Left ventricle myocardium inferior (tissue), 1 donor: ENCODE measurements around the gene ARHGDIA. TPM values are rescaled to one million over a fixed set of nuclear protein-coding genes. Genes with fewer than 3 reads are reported as not detected.

Experiments used
- DNase-seq: peaks from one replicate; pipeline ENCODE4 v3.0.0-alpha.2; 2020
- H3K27ac ChIP-seq: fragments of 200-600 bp; replicated peaks from 2 replicates; pipeline ENCODE4 v1.8.0; 2021
- H3K27me3 ChIP-seq: fragments of 200-600 bp; 2 replicates; pipeline ENCODE4 v1.8.0; 2021; ENCODE audit warnings: low read depth
- H3K36me3 ChIP-seq: fragments of 200-600 bp; 2 replicates; pipeline ENCODE4 v1.8.0; 2021
- H3K4me1 ChIP-seq: fragments of 200-600 bp; 2 replicates; pipeline ENCODE4 v1.8.0; 2021
- H3K4me3 ChIP-seq: fragments of 200-600 bp; 2 replicates; pipeline ENCODE4 v1.8.0; 2021; ENCODE audit warnings: mild to moderate bottlenecking, moderate library complexity
- H3K9me3 ChIP-seq: fragments of 200-600 bp; replicated peaks from 2 replicates; pipeline ENCODE4 v1.8.0; 2021
- intact Hi-C: fragments of 100-400 bp; cut with micrococcal nuclease; formaldehyde crosslinking; loops from one replicate; pipeline ENCODE4 v1.11.0; 2022
- total RNA-seq: library from RNA; stranded (reverse); fragmentation: NEBNext Ultra II Directional; extraction: Animal tissue kit (Norgen Biotek cat#: 25700); gene quantifications from one replicate; pipeline ENCODE4 v1.2.1, GENCODE V29; 2021
- TF ChIP-seq, protein P1 (sequence below): fragments of 200-600 bp; IDR thresholded peaks from 2 replicates; pipeline ENCODE4 v1.8.0; 2021; ENCODE audit warnings: antibody characterized with exemption, mild to moderate bottlenecking, borderline replicate concordance
- donor health status: DM: no; HTN: yes; CAD: no; lungs with severe emphysema.

Gene ARHGDIA
- total RNA-seq, 1 donor from 2014 or later: 95.1 TPM

DNA sequence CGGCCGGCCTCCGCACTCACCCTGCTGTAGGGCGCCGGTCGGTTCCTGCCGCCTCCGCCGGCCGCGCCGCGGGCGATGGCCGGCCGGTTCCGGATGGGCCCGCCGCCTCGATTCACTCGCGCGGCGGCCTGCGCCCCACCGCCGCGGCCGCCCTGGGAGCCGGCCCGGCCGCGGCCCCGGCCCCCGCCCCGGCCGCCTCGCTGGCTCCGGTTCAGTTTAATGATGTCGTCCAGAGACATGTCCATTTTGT lies 20.1 kb upstream of the ARHGDIA start:
- no peak for DNase-seq
- TF ChIP-seq, protein P1, sequence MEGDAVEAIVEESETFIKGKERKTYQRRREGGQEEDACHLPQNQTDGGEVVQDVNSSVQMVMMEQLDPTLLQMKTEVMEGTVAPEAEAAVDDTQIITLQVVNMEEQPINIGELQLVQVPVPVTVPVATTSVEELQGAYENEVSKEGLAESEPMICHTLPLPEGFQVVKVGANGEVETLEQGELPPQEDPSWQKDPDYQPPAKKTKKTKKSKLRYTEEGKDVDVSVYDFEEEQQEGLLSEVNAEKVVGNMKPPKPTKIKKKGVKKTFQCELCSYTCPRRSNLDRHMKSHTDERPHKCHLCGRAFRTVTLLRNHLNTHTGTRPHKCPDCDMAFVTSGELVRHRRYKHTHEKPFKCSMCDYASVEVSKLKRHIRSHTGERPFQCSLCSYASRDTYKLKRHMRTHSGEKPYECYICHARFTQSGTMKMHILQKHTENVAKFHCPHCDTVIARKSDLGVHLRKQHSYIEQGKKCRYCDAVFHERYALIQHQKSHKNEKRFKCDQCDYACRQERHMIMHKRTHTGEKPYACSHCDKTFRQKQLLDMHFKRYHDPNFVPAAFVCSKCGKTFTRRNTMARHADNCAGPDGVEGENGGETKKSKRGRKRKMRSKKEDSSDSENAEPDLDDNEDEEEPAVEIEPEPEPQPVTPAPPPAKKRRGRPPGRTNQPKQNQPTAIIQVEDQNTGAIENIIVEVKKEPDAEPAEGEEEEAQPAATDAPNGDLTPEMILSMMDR: no peak
- intact Hi-C loops: no loop called here
- peaks cover 43% of the 10 kb centered on the region for H3K4me1 ChIP-seq
- H3K27me3 ChIP-seq: no peaks in the 10 kb centered on the region
- no peaks in the 10 kb centered on the region for H3K9me3 ChIP-seq
- H3K4me3 ChIP-seq: peak overlapping the region; percentile 94
- peaks cover 66% of the 10 kb centered on the region for H3K36me3 ChIP-seq
- H3K27ac ChIP-seq: peak overlapping the region; percentile 93

DNA sequence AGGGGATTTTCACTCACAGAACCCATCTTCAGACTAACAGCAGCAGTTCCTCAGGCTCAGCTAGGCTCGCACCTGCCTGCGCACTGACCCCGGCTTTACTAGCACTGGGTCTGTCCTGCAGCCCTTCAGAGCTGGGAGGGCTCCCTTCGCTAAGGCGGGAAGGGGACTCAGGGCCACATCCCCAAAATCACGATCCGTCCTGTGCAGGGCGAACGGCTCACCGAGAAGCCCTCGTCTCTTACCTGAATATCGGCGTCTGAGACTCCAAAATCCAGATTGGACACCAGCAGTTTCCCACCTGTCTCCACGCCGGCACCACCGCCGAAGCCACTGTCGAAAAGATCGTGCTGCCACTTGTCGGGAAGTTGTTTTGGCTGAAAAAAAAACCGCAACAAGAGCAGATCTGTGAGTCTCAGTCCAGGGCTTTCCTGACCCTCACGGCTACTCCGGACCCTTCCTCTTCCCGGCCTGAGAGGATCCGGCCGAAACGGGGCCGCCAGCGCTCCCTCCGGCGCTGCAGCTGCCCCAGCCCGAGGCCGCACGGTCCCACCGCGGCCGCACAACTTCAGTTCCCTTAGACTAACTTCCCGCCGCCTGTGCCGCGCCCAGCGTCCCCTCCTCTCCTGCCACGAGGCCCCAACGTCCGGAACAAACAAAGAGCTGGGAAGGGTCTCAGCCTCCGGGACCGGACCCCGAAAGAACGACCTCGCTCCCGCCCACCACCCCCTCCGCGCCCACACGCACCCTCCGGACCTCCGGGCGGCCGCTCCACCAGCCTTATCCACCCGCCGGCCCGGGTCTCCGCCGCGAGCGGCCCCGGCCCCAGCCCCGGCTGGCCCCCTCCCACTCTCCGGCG lies 19.5 kb upstream of the ARHGDIA start:
- TF ChIP-seq, protein P1: no peak
- peak overlapping the region; percentile 93 for H3K27ac ChIP-seq
- intact Hi-C loops: no loop called here
- no peak for DNase-seq
- H3K36me3 ChIP-seq: peaks cover 65% of the 10 kb centered on the region
- no peaks in the 10 kb centered on the region for H3K27me3 ChIP-seq
- H3K9me3 ChIP-seq: no peaks in the 10 kb centered on the region
- peaks cover 49% of the 10 kb centered on the region for H3K4me1 ChIP-seq
- H3K4me3 ChIP-seq: peak overlapping the region; percentile 94

DNA sequence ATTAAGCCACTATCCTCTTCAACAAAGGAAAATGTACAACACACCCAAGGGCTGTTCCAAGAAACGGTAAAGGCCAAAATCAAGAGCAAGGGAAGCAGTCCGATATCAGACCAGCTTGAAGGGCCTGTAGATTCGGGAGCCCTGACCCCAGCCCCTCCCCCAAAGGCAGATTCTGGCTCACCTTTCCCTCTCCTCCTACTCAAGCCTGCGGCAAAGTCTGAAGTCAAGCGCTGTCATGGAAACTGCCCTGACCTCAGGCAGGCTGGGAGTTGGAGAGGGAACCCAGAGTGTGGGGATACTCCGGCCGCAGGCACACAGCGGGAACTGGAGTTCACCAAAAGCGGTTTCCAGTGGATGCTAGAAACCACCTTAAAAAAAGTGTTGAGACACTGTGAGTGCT lies 18.5 kb upstream of the ARHGDIA start:
- H3K4me3 ChIP-seq: peak overlapping the region; percentile 94
- H3K9me3 ChIP-seq: no peaks in the 10 kb centered on the region
- intact Hi-C loops: no loop called here
- no peak for DNase-seq
- H3K4me1 ChIP-seq: peaks cover 60% of the 10 kb centered on the region
- no peaks in the 10 kb centered on the region for H3K27me3 ChIP-seq
- H3K27ac ChIP-seq: no peak overlapping the region
- TF ChIP-seq, protein P1: no peak
- peaks cover 59% of the 10 kb centered on the region for H3K36me3 ChIP-seq

DNA sequence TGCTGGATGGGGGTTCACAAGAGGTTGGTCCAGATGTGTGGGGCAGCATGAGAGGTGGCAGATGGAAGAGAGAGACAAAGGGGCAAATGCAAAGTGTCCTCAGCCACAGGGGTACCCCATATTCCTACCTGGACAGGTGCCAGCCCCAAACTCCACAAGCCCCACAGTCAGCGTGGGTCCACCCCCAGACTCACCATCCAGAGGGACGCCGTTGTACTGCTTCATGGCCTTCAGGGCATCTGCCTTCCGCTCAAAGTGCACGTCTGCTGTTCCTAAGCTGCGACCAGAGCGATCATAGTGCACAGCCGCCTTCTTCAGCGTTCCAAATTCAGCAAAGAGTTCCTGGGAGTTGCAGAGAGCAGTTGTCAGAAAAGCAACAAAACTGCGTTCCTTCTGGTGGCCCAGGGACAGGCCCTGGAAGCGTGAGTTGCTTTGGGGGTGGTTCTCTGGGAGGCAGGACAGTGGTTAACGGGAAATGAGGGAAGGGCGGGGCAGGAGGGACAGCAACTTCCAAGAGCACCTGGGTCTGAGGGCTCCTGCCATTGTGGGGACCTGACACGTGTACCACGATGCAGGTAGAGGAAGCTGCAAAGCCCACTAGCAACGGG lies 18.0 kb upstream of the ARHGDIA start:
- peak overlapping the region; percentile 94 for H3K4me3 ChIP-seq
- no peaks in the 10 kb centered on the region for H3K9me3 ChIP-seq
- no peaks in the 10 kb centered on the region for H3K27me3 ChIP-seq
- H3K36me3 ChIP-seq: peaks cover 54% of the 10 kb centered on the region
- DNase-seq: no peak
- peaks cover 64% of the 10 kb centered on the region for H3K4me1 ChIP-seq
- no peak overlapping the region for H3K27ac ChIP-seq
- intact Hi-C loops: no loop called here
- TF ChIP-seq, protein P1: no peak

DNA sequence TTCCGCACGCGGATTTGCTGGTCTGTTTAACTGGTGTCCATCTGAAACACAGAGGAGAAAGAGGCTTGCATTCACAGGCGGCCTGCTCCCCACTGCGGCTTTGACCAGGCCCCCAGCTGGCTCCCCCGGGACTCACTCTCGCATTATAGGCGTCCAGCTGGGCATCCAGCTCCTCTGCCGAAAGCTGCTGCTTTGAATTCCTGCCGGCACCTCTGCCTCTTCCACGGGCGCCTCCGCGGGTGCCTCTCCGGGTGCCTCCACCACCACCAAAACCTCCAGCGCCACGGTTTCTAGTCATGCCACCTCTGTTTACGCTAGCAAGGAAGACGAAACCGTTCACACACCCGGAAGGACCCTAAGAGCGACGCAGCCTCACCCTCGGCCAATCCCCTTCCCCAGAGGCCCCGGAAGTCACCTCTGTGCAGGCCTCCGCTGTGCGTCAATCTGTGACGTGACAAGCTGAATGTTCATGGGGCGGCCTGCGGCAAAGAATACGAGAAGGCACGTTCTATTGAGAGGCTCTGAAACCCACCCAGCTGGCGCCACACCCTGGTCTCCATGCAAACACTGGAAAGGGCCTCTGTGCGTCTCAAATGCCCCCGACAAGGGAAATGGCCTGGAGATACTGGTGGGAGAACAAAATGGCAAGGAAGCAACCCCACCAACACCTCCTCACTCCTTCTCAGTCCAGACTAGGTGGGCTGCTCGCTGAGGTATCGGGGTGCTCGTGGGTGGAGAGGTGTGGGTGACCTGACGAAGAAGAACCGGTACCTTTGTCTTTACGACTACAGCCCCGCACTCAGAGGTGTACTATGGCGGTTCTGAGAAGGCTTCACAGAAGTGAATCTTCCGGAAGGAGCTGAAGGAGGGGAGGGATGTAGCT lies 17.2 kb upstream of the ARHGDIA start:
- Histone ChIP-seq H3K4me1 (peaks cover 62% of the 10 kb centered on the region), H3K27ac (no peak overlapping the region), H3K4me3 (no peak overlapping the region), H3K36me3 (peaks cover 55% of the 10 kb centered on the region), H3K9me3 (no peaks in the 10 kb centered on the region), H3K27me3 (no peaks in the 10 kb centered on the region)
- TF ChIP-seq, protein P1: no peak
- DNase-seq: no peak
- intact Hi-C loops: no loop called here
